Effector memory CD8-positive, alpha-beta T cell (primary cell): Measurements from ENCODE around the gene PLBD2.
A peak's percentile ranks its signal among the peaks of the same experiment; 100 is the strongest.

ENCODE experiments used
- ATAC-seq: fragments of 150-1000 bp; cut with Tn5 transposase; replicated peaks from 2 replicates; pipeline ENCODE4 v1.10.0; 2021; ENCODE audit warnings: mild to moderate bottlenecking, moderate library complexity
- DNase-seq, 3 experiments: peaks; one replicate each; pipeline ENCODE4 v3.0.0; 2021
- H3K27ac Mint-ChIP-seq, 2 donors: one replicate each; pipeline ENCODE4 v1.8.0; 2022; ENCODE audit warnings: mild to moderate bottlenecking in 2 of 2, mixed read lengths in 2 of 2, moderate library complexity in 2 of 2
- H3K27me3 Mint-ChIP-seq, 2 donors: one replicate each; pipeline ENCODE4 v1.8.0; 2022; ENCODE audit warnings: mixed read lengths in 2 of 2
- H3K36me3 Mint-ChIP-seq: one replicate; pipeline ENCODE4 v1.8.0; 2022; ENCODE audit warnings: mild to moderate bottlenecking, moderate library complexity, mixed read lengths; ENCODE audit not compliant: insufficient read depth
- H3K4me1 Mint-ChIP-seq, 2 donors: one replicate each; pipeline ENCODE4 v1.8.0; 2022; ENCODE audit warnings: low read depth in 2 of 2, mixed read lengths in 2 of 2
- H3K4me3 Mint-ChIP-seq, 2 donors: one replicate each; pipeline ENCODE4 v1.8.0; 2022; ENCODE audit warnings: mild to moderate bottlenecking in 2 of 2, mixed read lengths in 2 of 2, moderate library complexity in 2 of 2
- H3K9me3 Mint-ChIP-seq, 2 donors: one replicate each; pipeline ENCODE4 v1.8.0; 2022; ENCODE audit warnings: mixed read lengths in 2 of 2

Gene PLBD2

DNA sequence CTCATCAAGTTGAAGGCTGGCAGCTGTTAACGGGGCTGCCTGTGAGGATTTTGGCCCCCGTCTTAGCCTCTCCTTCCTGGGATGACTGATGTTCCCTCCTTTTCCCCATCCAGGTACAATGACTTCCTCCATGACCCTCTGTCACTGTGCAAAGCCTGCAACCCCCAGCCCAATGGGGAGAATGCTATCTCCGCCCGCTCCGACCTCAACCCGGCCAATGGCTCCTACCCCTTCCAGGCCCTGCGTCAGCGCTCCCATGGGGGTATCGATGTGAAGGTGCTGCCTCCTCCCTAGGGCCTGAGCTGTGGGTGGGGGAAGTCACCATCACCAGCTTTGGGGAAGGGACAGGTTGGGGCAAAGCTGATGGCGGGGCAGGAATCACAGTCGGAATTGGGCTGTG is 29.2 kb downstream of the PLBD2 start:
- no peak for DNase-seq
- H3K9me3 Mint-ChIP-seq = no peaks in the 10 kb centered on the region
- no peaks in the 10 kb centered on the region for H3K4me1 Mint-ChIP-seq
- no peak overlapping the region for H3K4me3 Mint-ChIP-seq
- no peak for ATAC-seq
- H3K27me3 Mint-ChIP-seq = no peaks in the 10 kb centered on the region
- H3K36me3 Mint-ChIP-seq = peaks cover 11% of the 10 kb centered on the region
- no peak overlapping the region for H3K27ac Mint-ChIP-seq

DNA sequence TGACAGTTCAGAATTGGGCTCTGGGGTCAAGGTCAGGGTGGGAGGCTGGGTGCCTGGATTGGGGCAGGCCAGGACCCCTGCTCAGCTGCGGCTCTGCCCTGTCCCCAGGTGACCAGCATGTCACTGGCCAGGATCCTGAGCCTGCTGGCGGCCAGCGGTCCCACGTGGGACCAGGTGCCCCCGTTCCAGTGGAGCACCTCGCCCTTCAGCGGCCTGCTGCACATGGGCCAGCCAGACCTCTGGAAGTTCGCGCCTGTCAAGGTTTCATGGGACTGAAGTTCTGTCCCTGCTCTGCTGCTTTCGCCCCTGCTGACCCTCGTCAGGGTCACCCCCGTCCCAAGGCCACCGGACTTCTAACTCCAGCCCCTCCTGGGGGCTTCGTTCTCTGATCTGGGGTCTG is 30.0 kb downstream of the PLBD2 start:
- no peak overlapping the region for H3K4me3 Mint-ChIP-seq
- no peaks in the 10 kb centered on the region for H3K4me1 Mint-ChIP-seq
- ATAC-seq (no peak), DNase-seq (no peak)
- peak overlapping the region in 1 of 2 donors; percentile 10 for H3K27ac Mint-ChIP-seq
- no peaks in the 10 kb centered on the region for H3K27me3 Mint-ChIP-seq
- H3K36me3 Mint-ChIP-seq = peaks cover 11% of the 10 kb centered on the region
- H3K9me3 Mint-ChIP-seq = no peaks in the 10 kb centered on the region

DNA sequence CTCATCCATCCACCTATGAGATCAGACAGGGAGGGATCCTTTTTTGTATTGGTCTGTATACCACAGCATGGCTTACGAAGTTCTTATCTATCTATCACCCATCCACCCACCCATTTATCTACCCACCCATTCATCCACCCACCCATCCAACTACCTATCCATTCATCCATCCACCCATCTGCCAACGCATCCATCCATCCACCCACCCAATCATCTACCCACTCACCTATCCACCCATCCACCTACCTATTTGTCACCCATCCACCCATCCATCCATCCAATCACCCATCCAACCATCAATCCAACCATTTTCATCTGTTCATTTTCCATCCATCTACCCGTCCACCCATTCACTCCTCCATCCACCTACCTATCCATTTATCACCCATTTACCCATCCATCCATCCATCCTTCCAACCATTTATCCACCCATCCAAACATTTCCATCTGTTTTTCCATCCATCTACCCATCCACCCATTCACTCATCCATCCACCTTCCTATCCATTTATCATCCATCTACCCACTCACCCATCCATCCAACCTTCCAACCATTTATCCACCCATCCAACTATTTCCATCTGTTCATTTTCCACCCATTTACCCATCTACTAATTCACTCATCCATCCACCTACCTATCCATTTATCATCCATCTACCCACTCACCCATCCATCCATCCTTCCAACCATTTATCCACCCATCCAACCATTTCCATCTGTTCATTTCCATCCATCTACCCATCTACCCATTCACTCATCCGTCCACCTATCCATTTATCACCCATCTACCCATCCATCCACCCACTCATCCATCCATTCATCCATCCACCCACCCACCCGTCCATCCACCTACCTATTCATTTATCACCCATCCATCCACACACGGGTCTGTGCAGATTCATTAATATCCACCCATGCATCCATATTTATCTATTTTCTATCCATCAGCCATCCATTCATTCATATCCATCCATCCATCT is 32.0 kb downstream of the PLBD2 start:
- H3K9me3 Mint-ChIP-seq = no peaks in the 10 kb centered on the region
- no peak overlapping the region for H3K4me3 Mint-ChIP-seq
- H3K36me3 Mint-ChIP-seq = peaks cover 7% of the 10 kb centered on the region
- H3K27ac Mint-ChIP-seq = no peak overlapping the region
- ATAC-seq (no peak), DNase-seq (no peak)
- H3K27me3 Mint-ChIP-seq = no peaks in the 10 kb centered on the region
- no peaks in the 10 kb centered on the region for H3K4me1 Mint-ChIP-seq

DNA sequence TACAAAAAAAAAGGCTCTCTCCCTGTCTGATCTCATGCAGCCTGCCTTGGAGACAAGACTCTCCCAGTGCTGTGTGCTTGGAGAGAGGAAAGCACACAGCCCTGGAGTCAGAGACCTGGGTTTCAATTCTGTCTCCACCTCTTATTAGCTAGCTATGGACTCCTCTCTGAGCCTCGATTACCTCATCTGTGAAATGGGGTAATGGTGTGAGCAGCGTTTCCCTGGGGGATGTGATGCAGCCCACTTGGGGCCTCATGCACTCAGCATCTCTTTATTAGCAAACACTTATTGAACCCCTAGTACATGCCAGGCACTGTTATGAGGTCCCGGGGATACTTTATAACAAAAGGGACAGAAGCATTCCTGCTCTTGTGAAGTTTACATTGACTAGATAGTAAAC is 32.8 kb downstream of the PLBD2 start:
- Mint-ChIP-seq H3K4me1 (no peaks in the 10 kb centered on the region), H3K9me3 (no peaks in the 10 kb centered on the region), H3K27me3 (no peaks in the 10 kb centered on the region), H3K4me3 (no peak overlapping the region), H3K27ac (no peak overlapping the region), H3K36me3 (peaks cover 7% of the 10 kb centered on the region)
- no peak for DNase-seq
- no peak for ATAC-seq

DNA sequence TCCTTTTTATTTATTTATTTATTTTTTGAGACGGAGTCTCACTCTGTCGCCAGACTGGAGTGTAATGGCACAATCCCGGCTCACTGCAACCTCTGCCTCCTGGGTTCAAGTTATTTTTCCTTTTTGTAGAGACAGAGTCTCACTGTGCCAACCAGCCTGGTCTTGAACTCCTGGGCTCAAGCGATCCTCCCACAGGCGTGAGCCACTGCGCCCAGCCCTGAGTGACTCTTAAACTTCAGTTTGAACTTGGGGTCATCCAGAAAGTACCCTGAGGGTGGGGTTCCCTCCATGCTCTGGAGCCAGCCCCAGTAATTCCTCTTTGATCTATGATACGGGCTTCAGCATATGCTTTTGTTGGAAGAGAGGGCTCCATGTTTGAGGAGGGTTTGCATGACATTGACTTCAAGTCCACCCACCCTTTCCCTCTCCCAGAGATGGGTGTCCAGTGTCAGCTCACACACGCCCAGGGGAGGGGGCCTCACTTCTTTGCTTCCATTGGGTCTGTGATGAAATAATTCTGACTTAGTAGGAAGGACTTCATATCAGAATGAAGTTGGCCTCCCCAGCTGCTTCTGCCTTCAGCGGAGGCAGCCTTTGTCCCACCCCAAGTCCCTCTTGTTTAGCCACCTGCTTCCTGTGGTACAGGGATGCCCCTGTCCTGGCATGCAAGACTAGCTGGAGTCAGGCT is 33.4 kb downstream of the PLBD2 start:
- Mint-ChIP-seq H3K36me3 (peaks cover 7% of the 10 kb centered on the region), H3K27ac (no peak overlapping the region), H3K27me3 (no peaks in the 10 kb centered on the region), H3K4me3 (no peak overlapping the region), H3K9me3 (no peaks in the 10 kb centered on the region), H3K4me1 (no peaks in the 10 kb centered on the region)
- ATAC-seq (no peak), DNase-seq (no peak)

DNA sequence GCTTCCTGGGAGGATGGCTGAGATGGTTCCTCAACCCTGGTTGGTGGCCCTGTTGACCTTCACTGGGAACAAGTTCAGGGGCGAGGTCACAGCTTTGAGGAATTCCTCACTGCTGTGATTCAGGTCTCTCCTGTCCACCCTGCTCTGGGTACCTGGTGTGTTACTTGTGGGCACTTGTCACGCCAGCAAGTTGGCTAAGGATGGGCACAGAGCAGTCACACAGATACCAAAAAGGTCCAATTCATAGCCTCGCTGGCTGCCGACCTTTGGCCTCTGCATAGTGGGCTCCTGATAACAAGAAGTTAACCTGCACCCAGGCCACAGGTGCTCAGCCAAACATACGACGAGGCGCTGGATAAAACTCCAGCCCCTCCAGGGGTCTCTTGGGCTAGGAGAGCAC is 34.1 kb downstream of the PLBD2 start:
- H3K27ac Mint-ChIP-seq = no peak overlapping the region
- no peak overlapping the region for H3K4me3 Mint-ChIP-seq
- no peaks in the 10 kb centered on the region for H3K4me1 Mint-ChIP-seq
- peaks cover 7% of the 10 kb centered on the region for H3K36me3 Mint-ChIP-seq
- no peaks in the 10 kb centered on the region for H3K9me3 Mint-ChIP-seq
- H3K27me3 Mint-ChIP-seq = peaks cover 0 to under 1% of the 10 kb centered on the region in 2 donors
- ATAC-seq (no peak), DNase-seq (no peak)

DNA sequence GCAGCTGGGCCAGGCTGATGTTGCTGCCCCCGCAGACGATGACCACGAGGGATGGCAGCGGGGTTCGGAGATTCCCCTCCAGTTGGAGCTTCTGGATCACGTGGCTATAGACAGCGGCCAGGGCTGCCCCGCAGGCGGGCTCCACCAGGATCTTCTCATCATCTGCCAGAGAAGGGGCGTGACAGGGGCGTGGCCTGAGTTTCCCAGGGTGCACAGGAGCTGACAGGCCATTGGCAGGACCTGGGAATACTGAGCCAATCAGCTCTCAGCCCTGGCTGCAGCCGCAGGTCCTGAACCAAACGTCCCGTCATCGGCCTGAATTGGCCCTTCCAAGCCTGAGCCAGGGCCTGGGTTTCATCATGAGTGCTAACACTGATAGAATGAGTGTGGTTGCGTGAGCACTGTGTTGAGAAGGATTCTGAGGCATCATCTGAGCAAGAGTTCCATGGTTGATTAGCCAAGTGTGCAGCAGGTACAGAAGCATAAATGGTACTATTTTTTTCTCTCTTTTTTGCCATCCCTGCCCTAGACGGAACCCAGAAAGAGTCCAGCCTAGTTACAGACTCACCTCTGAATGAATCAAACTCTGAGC is 34.7 kb downstream of the PLBD2 start:
- H3K4me1 Mint-ChIP-seq = no peaks in the 10 kb centered on the region
- H3K27me3 Mint-ChIP-seq = peaks cover 0 to 5% of the 10 kb centered on the region in 2 donors
- ATAC-seq (no peak), DNase-seq (no peak)
- H3K27ac Mint-ChIP-seq = no peak overlapping the region
- H3K36me3 Mint-ChIP-seq = peaks cover 6% of the 10 kb centered on the region
- H3K4me3 Mint-ChIP-seq = no peak overlapping the region
- no peaks in the 10 kb centered on the region for H3K9me3 Mint-ChIP-seq

DNA sequence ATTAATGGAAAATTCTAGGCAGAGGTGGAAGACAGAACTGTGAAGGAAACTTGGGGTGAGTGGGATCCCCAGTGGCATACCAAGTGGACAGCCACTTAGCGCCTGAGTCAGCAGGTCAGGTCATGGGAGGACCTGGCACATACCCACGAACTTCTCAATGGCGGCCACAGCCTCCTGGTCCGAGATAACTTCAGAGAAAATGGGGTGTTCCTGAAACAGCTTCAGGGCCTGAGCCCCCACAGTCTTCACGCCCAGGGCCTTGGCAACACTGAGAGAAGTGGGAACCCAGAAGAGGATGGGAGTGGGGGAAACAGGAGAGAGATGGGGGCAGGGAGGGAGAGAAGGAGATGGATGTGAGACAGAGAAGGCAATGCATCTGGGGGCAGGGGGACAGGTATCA is 35.4 kb downstream of the PLBD2 start:
- H3K27ac Mint-ChIP-seq = peak overlapping the region in 1 of 2 donors; percentile 59
- no peak overlapping the region for H3K4me3 Mint-ChIP-seq
- H3K27me3 Mint-ChIP-seq = peaks cover 0 to 8% of the 10 kb centered on the region in 2 donors

DNA sequence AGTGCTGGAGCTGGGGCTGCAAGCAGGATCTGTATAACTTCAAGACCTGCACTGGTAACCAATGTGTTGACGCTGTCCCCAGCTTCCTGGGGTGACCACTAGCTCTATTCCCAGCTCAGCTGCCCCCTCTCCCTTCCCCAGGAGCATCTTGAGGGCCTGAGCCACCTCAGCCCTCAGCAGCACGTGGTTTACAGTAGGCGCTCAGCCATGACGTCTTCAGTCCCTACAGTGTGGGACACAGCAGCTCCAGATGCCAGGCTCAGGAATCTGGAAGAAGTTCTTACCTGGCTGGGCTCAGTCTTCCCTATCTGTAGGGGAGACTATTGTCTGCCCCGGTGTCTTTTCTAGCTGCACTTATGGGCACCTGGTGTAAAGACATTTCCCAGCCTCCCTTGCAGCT is 36.7 kb downstream of the PLBD2 start:
- no peaks in the 10 kb centered on the region for H3K36me3 Mint-ChIP-seq
- H3K27ac Mint-ChIP-seq = no peak overlapping the region
- DNase-seq (no peak), ATAC-seq (no peak)
- H3K4me3 Mint-ChIP-seq = no peak overlapping the region
- H3K9me3 Mint-ChIP-seq = no peaks in the 10 kb centered on the region
- H3K4me1 Mint-ChIP-seq = no peaks in the 10 kb centered on the region
- H3K27me3 Mint-ChIP-seq = peaks cover under 1 to 22% of the 10 kb centered on the region in 2 donors

More for the DNA sequence above, 35.4 kb downstream of the PLBD2 start:
- H3K36me3 Mint-ChIP-seq = no peaks in the 10 kb centered on the region
- no peak for DNase-seq
- no peaks in the 10 kb centered on the region for H3K4me1 Mint-ChIP-seq
- no peaks in the 10 kb centered on the region for H3K9me3 Mint-ChIP-seq
- no peak for ATAC-seq

DNA sequence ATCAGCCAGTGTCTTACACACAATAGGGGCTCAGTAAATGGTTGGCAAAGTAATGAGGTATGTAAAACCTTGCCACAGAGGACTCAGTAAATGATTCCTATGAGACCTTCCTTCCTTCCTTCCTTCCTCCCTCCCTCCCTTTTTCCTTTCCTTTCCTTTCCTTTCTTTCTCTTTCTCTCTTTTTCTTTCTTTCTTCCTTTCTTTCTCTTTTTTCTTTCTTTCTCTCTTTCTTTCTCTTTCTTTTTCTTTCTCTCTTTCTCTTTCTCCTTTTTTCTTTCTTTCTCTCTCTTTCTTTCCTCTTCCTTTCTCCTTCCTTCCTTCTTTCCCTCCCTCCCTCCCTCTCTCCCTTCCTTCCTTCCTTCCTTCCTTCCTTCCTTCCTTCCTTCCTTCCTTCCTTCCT is 37.8 kb downstream of the PLBD2 start:
- DNase-seq (no peak), ATAC-seq (no peak)
- Mint-ChIP-seq H3K36me3 (no peaks in the 10 kb centered on the region), H3K4me3 (no peak overlapping the region), H3K27ac (no peak overlapping the region), H3K9me3 (no peaks in the 10 kb centered on the region), H3K27me3 (peaks cover 7 to 22% of the 10 kb centered on the region in 2 donors), H3K4me1 (no peaks in the 10 kb centered on the region)

DNA sequence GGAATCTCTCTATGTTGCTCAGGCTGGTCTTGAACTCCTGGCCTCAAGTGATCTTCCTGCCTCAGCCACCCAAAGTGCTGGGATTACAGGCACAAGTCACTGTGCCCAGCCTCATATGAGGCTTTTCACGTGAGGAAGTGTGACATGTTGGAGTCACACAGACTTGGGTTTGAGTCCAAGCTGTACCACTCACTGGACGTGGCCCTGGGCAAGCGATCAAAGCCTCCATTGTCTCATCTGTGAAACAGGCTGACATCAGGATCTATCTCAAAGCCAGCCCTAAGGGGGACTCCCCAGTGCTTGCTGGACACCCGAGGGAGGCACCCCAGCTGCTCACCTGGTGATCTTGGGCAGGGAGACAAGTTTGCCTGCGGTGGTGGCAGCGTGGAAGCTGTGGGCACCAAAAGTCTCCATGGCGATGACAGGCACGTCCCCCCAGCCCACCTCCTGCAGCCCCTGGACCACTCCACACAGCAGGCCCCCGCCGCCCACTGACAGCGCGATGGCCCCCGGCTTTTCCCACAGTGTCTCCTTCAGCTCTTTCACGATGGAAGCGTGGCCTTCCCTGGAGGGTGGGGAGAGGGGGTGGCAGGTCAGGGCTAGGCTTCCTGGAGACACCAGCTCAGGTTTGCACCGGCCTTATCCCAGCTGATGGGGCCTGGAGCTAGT is 38.6 kb downstream of the PLBD2 start:
- Mint-ChIP-seq H3K27ac (no peak overlapping the region), H3K4me3 (no peak overlapping the region), H3K4me1 (no peaks in the 10 kb centered on the region), H3K9me3 (no peaks in the 10 kb centered on the region), H3K36me3 (no peaks in the 10 kb centered on the region), H3K27me3 (peaks cover 7 to 22% of the 10 kb centered on the region in 2 donors)
- ATAC-seq = no peak
- no peak for DNase-seq

DNA sequence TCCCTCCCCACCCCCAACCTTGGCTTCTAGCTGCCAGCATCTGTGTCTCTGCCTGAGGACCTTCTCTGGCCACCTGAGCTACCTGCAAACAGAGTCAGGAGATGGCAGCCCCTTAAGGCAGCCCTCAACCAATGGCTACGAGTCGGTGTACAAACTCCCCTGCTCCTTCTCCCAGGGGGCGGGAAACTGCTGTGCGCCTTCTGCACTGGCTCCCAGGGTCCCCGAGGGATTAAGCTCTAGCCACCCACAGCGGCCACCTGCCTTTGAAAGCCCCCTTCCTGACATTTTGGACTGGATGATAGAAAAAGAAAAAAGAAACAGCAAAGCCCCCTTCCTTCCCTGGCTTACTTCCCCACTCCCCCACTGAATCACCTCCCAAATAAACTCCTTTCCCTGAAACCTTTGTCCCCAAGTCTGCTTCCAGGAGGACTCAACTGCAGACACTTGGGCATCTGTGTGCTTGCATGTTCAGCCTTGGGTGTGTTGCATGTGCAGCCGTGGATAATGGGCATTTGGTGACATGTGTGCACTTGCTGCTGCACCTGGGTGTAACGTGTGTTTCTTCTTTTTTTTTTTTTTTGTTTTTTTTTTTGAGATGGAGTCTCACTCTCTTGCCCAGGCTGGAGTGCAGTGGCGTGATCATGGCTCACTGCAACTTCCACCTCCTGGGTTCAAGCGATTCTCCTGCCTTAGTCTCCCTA is 39.3 kb downstream of the PLBD2 start:
- Mint-ChIP-seq H3K36me3 (no peaks in the 10 kb centered on the region), H3K27ac (no peak overlapping the region), H3K9me3 (no peaks in the 10 kb centered on the region), H3K4me3 (no peak overlapping the region), H3K27me3 (peaks cover 7 to 27% of the 10 kb centered on the region in 2 donors), H3K4me1 (no peaks in the 10 kb centered on the region)
- no peak for DNase-seq
- ATAC-seq = no peak
